ENCODE results near the gene TCF4.
A peak's percentile ranks its signal among the peaks of the same experiment; 100 is the strongest.

TCF4 gene

DNA sequence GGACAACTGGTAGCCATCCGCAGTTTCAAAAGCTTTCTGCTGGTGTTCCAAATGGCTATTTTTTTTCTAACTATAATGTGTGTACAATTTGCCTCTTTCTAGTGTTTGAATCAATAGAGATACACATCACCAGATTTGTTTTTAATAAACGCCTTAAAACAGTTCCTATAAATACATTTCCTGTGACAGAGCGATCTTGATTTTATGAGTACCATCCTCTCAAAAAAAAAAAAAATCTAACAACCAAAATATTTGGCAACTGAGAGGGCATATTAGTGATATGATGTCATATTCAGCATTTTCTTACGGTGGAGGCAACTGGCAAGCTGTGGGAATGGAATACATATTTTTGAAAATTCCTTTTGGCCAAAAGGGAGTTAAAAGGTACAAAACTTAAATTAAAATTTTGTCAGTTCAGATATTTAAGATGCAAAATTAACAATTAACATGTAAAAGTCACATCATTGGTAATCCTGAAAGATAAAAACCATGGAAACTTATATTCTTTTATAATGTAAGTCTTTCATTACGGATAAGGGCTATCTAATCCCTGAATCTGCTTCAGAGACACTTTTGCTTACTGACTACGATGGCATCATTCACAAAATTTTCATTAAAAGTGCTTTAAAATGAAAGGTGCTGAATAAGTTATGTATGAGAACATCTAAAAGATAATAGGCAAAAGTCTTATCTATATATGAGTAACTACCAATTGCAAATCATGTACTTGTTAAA lies 268.4 kb downstream of the TCF4 start:
- H3K4me1 ChIP-seq (ENCODE audit: control insufficient read depth, insufficient read depth, low read length) = peaks cover 67% of the 10 kb centered on the region
- no peak overlapping the region for H3K4me3 ChIP-seq (ENCODE audit: low read depth, low read length)
- POLR2A ChIA-PET = no interaction called here

DNA sequence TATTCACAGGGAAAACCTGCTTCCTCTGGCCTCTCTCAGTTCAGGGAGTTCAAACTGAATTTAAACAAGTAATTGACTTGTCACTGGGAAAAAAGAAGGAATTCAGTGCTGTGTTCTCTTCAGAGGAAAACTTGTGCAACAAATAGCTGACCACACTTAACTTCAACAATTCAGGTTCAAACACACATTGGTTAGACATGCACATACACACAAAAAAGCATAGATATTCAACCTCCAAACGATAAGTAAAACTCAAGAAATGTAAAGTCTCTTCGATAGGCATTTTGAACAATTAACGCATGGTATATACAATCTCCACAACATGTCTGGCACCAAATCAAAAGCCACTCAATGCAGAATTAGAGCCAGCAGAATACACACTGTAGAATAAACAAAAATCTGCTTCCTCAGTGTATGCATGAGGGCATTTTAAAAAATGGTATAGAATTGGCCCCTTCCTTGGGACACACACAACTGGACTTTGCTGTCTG lies 269.0 kb downstream of the TCF4 start:
- ChIA-PET POLR2A (no interaction called here), CTCF (interaction anchor here (0.8 to 2.4 kb wide), 2 partner anchors 81 to 84 kb away, joined by 3 to 13 read pairs; no protein-coding TSS in a partner anchor)
- TF ChIP-seq, protein P1, sequence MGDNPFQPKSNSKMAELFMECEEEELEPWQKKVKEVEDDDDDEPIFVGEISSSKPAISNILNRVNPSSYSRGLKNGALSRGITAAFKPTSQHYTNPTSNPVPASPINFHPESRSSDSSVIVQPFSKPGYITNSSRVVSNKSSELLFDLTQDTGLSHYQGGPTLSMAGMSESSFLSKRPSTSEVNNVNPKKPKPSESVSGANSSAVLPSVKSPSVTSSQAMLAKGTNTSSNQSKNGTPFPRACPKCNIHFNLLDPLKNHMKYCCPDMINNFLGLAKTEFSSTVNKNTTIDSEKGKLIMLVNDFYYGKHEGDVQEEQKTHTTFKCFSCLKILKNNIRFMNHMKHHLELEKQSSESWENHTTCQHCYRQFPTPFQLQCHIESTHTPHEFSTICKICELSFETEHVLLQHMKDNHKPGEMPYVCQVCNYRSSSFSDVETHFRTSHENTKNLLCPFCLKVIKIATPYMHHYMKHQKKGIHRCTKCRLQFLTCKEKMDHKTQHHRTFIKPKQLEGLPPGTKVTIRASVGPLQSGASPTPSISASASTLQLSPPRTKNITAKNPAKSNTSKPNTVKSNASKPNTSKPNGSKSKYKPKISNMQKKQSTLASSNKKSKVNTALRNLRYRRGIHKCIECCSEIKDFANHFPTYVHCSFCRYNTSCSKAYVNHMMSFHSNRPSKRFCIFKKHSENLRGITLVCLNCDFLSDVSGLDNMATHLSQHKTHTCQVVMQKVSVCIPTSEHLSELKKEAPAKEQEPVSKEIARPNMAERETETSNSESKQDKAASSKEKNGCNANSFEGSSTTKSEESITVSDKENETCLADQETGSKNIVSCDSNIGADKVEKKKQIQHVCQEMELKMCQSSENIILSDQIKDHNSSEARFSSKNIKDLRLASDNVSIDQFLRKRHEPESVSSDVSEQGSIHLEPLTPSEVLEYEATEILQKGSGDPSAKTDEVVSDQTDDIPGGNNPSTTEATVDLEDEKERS (tag by site-specific recombination; IDR thresholded peaks at IDR 0.05) = no peak
- no peak for TF ChIP-seq ZXDB (tag by site-specific recombination; IDR thresholded peaks at IDR 0.05)
- no peak for TF ChIP-seq ZNF366 (tag by site-specific recombination; conservative IDR thresholded peaks at IDR 0.05)
- TF ChIP-seq, protein P2, sequence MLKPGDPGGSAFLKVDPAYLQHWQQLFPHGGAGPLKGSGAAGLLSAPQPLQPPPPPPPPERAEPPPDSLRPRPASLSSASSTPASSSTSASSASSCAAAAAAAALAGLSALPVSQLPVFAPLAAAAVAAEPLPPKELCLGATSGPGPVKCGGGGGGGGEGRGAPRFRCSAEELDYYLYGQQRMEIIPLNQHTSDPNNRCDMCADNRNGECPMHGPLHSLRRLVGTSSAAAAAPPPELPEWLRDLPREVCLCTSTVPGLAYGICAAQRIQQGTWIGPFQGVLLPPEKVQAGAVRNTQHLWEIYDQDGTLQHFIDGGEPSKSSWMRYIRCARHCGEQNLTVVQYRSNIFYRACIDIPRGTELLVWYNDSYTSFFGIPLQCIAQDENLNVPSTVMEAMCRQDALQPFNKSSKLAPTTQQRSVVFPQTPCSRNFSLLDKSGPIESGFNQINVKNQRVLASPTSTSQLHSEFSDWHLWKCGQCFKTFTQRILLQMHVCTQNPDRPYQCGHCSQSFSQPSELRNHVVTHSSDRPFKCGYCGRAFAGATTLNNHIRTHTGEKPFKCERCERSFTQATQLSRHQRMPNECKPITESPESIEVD (tag by site-specific recombination; IDR thresholded peaks at IDR 0.05) = peak; percentile 78
- TF ChIP-seq ZNF354C (tag by site-specific recombination; IDR thresholded peaks at IDR 0.05; ENCODE audit: borderline replicate concordance, low read depth) = no peak
- Histone ChIP-seq H3K27ac (ENCODE audit: extremely low read depth, low read depth, low read length) (peak overlapping the region; percentile 8; the same call in 1 of the 2 replicates), H3K9me3 (ENCODE audit: control insufficient read depth, insufficient read depth, low read depth, low read length) (no peaks in the 10 kb centered on the region), H3K36me3 (ENCODE audit: control insufficient read depth in 2 of 2, insufficient read depth in 1 of 2, low read length in 2 of 2) (no peaks in the 10 kb centered on the region), H3K4me1 (ENCODE audit: control insufficient read depth, insufficient read depth, low read length) (peaks cover 69% of the 10 kb centered on the region), H3K4me3 (ENCODE audit: low read depth, low read length) (no peak overlapping the region)

More for the DNA sequence above, 268.4 kb downstream of the TCF4 start:
- no peaks in the 10 kb centered on the region for H3K9me3 ChIP-seq (ENCODE audit: control insufficient read depth, insufficient read depth, low read depth, low read length)
- CTCF ChIA-PET = interaction anchor here (0.8 to 2.4 kb wide), 2 partner anchors 81 to 85 kb away, joined by 3 to 13 read pairs; no protein-coding TSS in a partner anchor
- TF ChIP-seq, protein P3, sequence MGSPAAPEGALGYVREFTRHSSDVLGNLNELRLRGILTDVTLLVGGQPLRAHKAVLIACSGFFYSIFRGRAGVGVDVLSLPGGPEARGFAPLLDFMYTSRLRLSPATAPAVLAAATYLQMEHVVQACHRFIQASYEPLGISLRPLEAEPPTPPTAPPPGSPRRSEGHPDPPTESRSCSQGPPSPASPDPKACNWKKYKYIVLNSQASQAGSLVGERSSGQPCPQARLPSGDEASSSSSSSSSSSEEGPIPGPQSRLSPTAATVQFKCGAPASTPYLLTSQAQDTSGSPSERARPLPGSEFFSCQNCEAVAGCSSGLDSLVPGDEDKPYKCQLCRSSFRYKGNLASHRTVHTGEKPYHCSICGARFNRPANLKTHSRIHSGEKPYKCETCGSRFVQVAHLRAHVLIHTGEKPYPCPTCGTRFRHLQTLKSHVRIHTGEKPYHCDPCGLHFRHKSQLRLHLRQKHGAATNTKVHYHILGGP (tag by site-specific recombination; IDR thresholded peaks at IDR 0.05) = no peak
- TF ChIP-seq, protein P2 (tag by site-specific recombination; IDR thresholded peaks at IDR 0.05) = peak; percentile 59
- TF ChIP-seq ZNF654 (tag by site-specific recombination; IDR thresholded peaks at IDR 0.05; ENCODE audit: low read depth) = 0 out of 2 replicates have a peak, but pooled peaks have one; percentile 3
- no peaks in the 10 kb centered on the region for H3K36me3 ChIP-seq (ENCODE audit: control insufficient read depth in 2 of 2, insufficient read depth in 1 of 2, low read length in 2 of 2)
- no peak overlapping the region for H3K27ac ChIP-seq (ENCODE audit: extremely low read depth, low read depth, low read length)

DNA sequence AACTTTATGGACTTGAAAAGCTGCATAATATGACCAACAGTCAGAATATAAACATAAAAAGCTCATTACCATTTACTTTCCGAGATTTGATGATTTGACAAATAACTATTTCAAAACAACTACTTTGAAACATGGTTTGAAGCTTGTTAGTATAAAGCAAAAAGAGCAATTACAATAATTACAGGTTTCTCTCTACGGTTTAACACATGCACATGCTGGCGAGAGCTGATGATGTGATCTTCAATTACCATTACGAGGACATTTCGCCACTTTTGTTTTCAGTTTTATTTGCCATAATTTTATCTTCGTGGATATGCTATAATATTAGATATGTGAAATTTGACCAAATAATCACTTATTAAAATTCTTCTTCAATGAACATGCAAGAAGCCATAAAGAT lies 270.1 kb downstream of the TCF4 start:
- Histone ChIP-seq H3K4me1 (ENCODE audit: control insufficient read depth, insufficient read depth, low read length) (peaks cover 69% of the 10 kb centered on the region), H3K36me3 (ENCODE audit: control insufficient read depth in 2 of 2, insufficient read depth in 1 of 2, low read length in 2 of 2) (no peaks in the 10 kb centered on the region), H3K9me3 (ENCODE audit: control insufficient read depth, insufficient read depth, low read depth, low read length) (no peaks in the 10 kb centered on the region), H3K4me3 (ENCODE audit: low read depth, low read length) (no peak overlapping the region), H3K27ac (ENCODE audit: extremely low read depth, low read depth, low read length) (no peak overlapping the region)
- ChIA-PET POLR2A (interaction anchor here (0.6 kb wide), 1 partner anchor 326 kb away, joined by 10 read pairs; no protein-coding TSS in a partner anchor), CTCF (interaction anchor here (0.6 to 2.4 kb wide), 3 partner anchors 20 to 97 kb away, joined by 4 to 13 read pairs (median 5); no protein-coding TSS in a partner anchor)
- TF ChIP-seq SP7 (tag by site-specific recombination; IDR thresholded peaks at IDR 0.05) = peak; percentile 89
- TF ChIP-seq, protein P4, sequence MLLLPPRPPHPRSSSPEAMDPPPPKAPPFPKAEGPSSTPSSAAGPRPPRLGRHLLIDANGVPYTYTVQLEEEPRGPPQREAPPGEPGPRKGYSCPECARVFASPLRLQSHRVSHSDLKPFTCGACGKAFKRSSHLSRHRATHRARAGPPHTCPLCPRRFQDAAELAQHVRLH (tag by site-specific recombination; IDR thresholded peaks at IDR 0.05) = no peak
- TF ChIP-seq, protein P5, sequence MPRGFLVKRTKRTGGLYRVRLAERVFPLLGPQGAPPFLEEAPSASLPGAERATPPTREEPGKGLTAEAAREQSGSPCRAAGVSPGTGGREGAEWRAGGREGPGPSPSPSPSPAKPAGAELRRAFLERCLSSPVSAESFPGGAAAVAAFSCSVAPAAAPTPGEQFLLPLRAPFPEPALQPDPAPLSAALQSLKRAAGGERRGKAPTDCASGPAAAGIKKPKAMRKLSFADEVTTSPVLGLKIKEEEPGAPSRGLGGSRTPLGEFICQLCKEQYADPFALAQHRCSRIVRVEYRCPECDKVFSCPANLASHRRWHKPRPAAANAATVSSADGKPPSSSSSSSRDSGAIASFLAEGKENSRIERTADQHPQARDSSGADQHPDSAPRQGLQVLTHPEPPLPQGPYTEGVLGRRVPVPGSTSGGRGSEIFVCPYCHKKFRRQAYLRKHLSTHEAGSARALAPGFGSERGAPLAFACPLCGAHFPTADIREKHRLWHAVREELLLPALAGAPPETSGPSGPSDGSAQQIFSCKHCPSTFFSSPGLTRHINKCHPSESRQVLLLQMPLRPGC (tag by site-specific recombination; IDR thresholded peaks at IDR 0.05) = no peak
- TF ChIP-seq, protein P6, sequence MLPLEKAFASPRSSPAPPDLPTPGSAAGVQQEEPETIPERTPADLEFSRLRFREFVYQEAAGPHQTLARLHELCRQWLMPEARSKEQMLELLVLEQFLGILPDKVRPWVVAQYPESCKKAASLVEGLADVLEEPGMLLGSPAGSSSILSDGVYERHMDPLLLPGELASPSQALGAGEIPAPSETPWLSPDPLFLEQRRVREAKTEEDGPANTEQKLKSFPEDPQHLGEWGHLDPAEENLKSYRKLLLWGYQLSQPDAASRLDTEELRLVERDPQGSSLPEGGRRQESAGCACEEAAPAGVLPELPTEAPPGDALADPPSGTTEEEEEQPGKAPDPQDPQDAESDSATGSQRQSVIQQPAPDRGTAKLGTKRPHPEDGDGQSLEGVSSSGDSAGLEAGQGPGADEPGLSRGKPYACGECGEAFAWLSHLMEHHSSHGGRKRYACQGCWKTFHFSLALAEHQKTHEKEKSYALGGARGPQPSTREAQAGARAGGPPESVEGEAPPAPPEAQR (tag by site-specific recombination; IDR thresholded peaks at IDR 0.05) = no peak
- TF ChIP-seq GFI1B (tag by site-specific recombination; IDR thresholded peaks at IDR 0.05) = no peak
- TF ChIP-seq SCRT2 (tag by site-specific recombination; IDR thresholded peaks at IDR 0.05) = no peak
- TF ChIP-seq ZNF530 (tag by site-specific recombination; IDR thresholded peaks at IDR 0.05; ENCODE audit: low read depth) = no peak
- TF ChIP-seq, protein P2 (tag by site-specific recombination; IDR thresholded peaks at IDR 0.05) = peak; percentile 84
